Measurements from ENCODE around the gene TP53RK. TPM values are rescaled to one million over a fixed set of nuclear protein-coding genes. Genes with fewer than 3 reads are reported as not detected.
A peak's percentile ranks its signal among the peaks of the same experiment; 100 is the strongest.

TP53RK gene
- total RNA-seq, 1 experiment from 2014 or later = 22.9 TPM

GRCh38 chr20:46703435-46703834 is 14.2 kb upstream of the TP53RK start:
- H3K9me3 ChIP-seq (ENCODE audit: low read length) = peaks cover 6% of the 10 kb centered on the region; the same call in 1 of the 2 replicates
- H2AFZ ChIP-seq (ENCODE audit: low read length) = no peak overlapping the region
- H3K27ac ChIP-seq (ENCODE audit: low read length) = no peak overlapping the region
- no peaks in the 10 kb centered on the region for H3K36me3 ChIP-seq (ENCODE audit: insufficient read depth, low read length)
- H3K9ac ChIP-seq (ENCODE audit: low read length) = no peak overlapping the region
- no peaks in the 10 kb centered on the region for H3K27me3 ChIP-seq (ENCODE audit: low read length)
- H3K9me2 ChIP-seq (replicated peaks; ENCODE audit: insufficient read depth, low read length) = no peaks in the 10 kb centered on the region
- no peak overlapping the region for H3K4me2 ChIP-seq (ENCODE audit: low read depth, low read length, poor library complexity, severe bottlenecking)
- H3K79me2 ChIP-seq (ENCODE audit: low read length) = no peaks in the 10 kb centered on the region
- DNase-seq = no peak
- no peaks in the 10 kb centered on the region for H3K4me1 ChIP-seq (ENCODE audit: low read length)
- H3K4me3 ChIP-seq (ENCODE audit: low read length) = no peak overlapping the region
- no peaks in the 10 kb centered on the region for H4K20me1 ChIP-seq (ENCODE audit: insufficient read depth, low read depth, low read length)

DNA sequence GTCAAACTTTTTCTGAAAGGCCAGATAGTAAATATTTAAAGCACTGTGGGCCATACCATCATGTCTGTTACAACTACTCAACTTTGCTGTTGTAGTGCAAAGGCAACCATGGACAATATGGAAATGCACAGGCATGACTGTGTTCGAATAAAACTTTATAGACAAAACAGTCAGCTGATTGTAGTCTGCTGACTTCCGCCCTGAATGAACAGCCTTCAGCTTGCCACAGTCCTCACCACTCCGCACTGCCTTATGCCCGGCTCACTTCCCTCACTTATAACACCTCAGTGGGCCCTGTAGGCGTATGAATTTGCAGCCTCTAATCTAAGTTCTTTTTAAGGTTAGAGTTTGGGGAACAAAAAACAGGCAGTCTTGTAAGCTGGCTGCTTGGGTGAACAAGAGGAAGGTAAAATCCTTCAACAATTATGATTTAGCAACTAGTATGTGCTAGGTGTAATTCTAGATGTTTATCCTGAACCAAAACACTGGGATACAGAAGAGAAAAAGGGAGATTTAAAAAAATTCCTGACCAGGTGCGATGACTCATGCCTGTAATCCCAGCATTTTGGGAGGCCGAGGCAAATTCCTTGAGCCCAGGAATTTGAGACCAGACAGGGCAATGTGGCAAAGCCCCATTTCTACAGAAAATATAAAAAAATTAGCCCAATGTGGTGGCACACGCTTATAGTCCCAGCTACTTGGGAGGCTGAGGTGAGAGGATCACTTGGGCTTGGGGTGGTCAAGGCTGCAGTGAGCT is 13.4 kb upstream of the TP53RK start:
- Histone ChIP-seq H2AFZ (ENCODE audit: low read length) (no peak overlapping the region), H3K27me3 (ENCODE audit: low read length) (no peaks in the 10 kb centered on the region), H3K9me2 (replicated peaks; ENCODE audit: insufficient read depth, low read length) (no peaks in the 10 kb centered on the region), H3K36me3 (ENCODE audit: insufficient read depth, low read length) (no peaks in the 10 kb centered on the region), H3K4me1 (ENCODE audit: low read length) (peaks cover 3% of the 10 kb centered on the region), H3K27ac (ENCODE audit: low read length) (no peak overlapping the region), H3K4me3 (ENCODE audit: low read length) (no peak overlapping the region), H3K9ac (ENCODE audit: low read length) (no peak overlapping the region), H4K20me1 (ENCODE audit: insufficient read depth, low read depth, low read length) (no peaks in the 10 kb centered on the region), H3K4me2 (ENCODE audit: low read depth, low read length, poor library complexity, severe bottlenecking) (no peak overlapping the region), H3K9me3 (ENCODE audit: low read length) (peaks cover 6% of the 10 kb centered on the region; the same call in 1 of the 2 replicates), H3K79me2 (ENCODE audit: low read length) (no peaks in the 10 kb centered on the region)
- no peak for DNase-seq

- Histone ChIP-seq H3K9me2 (replicated peaks; ENCODE audit: insufficient read depth, low read length) (no peaks in the 10 kb centered on the region), H3K79me2 (ENCODE audit: low read length) (no peaks in the 10 kb centered on the region), H3K4me1 (ENCODE audit: low read length) (peaks cover 10% of the 10 kb centered on the region), H3K36me3 (ENCODE audit: insufficient read depth, low read length) (no peaks in the 10 kb centered on the region), H3K4me2 (ENCODE audit: low read depth, low read length, poor library complexity, severe bottlenecking) (no peak overlapping the region), H3K9me3 (ENCODE audit: low read length) (peaks cover 5% of the 10 kb centered on the region; the same call in 1 of the 2 replicates), H3K27me3 (ENCODE audit: low read length) (no peaks in the 10 kb centered on the region), H3K4me3 (ENCODE audit: low read length) (no peak overlapping the region), H3K9ac (ENCODE audit: low read length) (no peak overlapping the region), H4K20me1 (ENCODE audit: insufficient read depth, low read depth, low read length) (no peaks in the 10 kb centered on the region), H3K27ac (ENCODE audit: low read length) (no peak overlapping the region), H2AFZ (ENCODE audit: low read length) (no peak overlapping the region)
- no peak for DNase-seq
These were observed 12.7 kb upstream of the TP53RK start for GRCh38 chr20:46701986-46702385.

- H3K27me3 ChIP-seq (ENCODE audit: low read length) = no peaks in the 10 kb centered on the region
- H3K36me3 ChIP-seq (ENCODE audit: insufficient read depth, low read length) = no peaks in the 10 kb centered on the region
- H2AFZ ChIP-seq (ENCODE audit: low read length) = no peak overlapping the region
- H3K4me1 ChIP-seq (ENCODE audit: low read length) = peaks cover 14% of the 10 kb centered on the region
- no peak overlapping the region for H3K4me3 ChIP-seq (ENCODE audit: low read length)
- no peak for DNase-seq
- H3K4me2 ChIP-seq (ENCODE audit: low read depth, low read length, poor library complexity, severe bottlenecking) = no peak overlapping the region
- H3K9me2 ChIP-seq (replicated peaks; ENCODE audit: insufficient read depth, low read length) = no peaks in the 10 kb centered on the region
- H4K20me1 ChIP-seq (ENCODE audit: insufficient read depth, low read depth, low read length) = no peaks in the 10 kb centered on the region
- H3K9me3 ChIP-seq (ENCODE audit: low read length) = peaks cover under 1% of the 10 kb centered on the region; the same call in 1 of the 2 replicates
- no peak overlapping the region for H3K9ac ChIP-seq (ENCODE audit: low read length)
- no peaks in the 10 kb centered on the region for H3K79me2 ChIP-seq (ENCODE audit: low read length)
- no peak overlapping the region for H3K27ac ChIP-seq (ENCODE audit: low read length)
These were observed 12.3 kb upstream of the TP53RK start for GRCh38 chr20:46701556-46701955.

DNA sequence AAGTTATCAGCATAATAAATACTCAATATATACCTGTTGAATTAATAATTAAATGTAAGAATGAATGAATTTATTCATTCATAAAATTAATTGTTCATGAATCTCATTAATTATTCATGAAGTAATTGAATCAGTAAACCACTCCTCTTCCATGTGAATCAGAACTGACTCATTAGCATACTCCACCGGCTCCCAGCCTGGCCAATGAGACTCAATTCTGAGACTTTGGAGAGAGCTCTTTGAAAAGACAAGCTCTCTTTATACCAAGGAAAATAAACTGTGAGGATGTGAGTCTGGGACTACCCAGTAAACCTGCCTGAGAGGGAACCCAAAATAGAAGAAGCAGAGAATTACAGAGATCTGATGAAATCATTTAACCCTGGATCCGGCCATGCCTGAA is 11.8 kb upstream of the TP53RK start:
- no peak overlapping the region for H3K4me3 ChIP-seq (ENCODE audit: low read length)
- H4K20me1 ChIP-seq (ENCODE audit: insufficient read depth, low read depth, low read length) = no peaks in the 10 kb centered on the region
- no peak overlapping the region for H3K27ac ChIP-seq (ENCODE audit: low read length)
- no peaks in the 10 kb centered on the region for H3K9me2 ChIP-seq (replicated peaks; ENCODE audit: insufficient read depth, low read length)
- H3K9ac ChIP-seq (ENCODE audit: low read length) = no peak overlapping the region
- no peaks in the 10 kb centered on the region for H3K79me2 ChIP-seq (ENCODE audit: low read length)
- no peaks in the 10 kb centered on the region for H3K27me3 ChIP-seq (ENCODE audit: low read length)
- no peaks in the 10 kb centered on the region for H3K9me3 ChIP-seq (ENCODE audit: low read length)
- H2AFZ ChIP-seq (ENCODE audit: low read length) = no peak overlapping the region
- H3K36me3 ChIP-seq (ENCODE audit: insufficient read depth, low read length) = no peaks in the 10 kb centered on the region
- peaks cover 19% of the 10 kb centered on the region for H3K4me1 ChIP-seq (ENCODE audit: low read length)
- no peak for DNase-seq
- no peak overlapping the region for H3K4me2 ChIP-seq (ENCODE audit: low read depth, low read length, poor library complexity, severe bottlenecking)

DNA sequence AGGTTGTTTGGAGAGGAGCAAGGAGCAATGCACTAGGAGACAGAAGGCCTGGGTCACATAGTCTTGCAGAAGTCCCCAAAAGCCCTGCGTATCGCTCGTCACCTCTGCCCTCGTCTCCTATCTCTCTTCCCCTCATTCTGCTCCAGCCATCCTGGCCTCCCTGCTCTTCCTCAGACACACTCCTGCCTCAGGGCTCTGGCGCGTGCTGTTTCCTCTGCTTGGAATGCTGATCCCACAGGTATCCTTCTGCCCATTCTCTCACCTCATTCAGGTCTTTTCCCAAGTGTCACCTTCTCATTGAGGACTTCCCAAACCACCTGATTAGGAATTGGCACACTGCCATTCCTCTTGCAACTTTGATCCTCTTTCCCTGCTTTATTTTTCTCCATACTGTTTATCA is 11.2 kb upstream of the TP53RK start:
- Histone ChIP-seq H3K4me1 (ENCODE audit: low read length) (peaks cover 25% of the 10 kb centered on the region), H3K36me3 (ENCODE audit: insufficient read depth, low read length) (no peaks in the 10 kb centered on the region), H3K9me3 (ENCODE audit: low read length) (no peaks in the 10 kb centered on the region), H2AFZ (ENCODE audit: low read length) (no peak overlapping the region), H3K27ac (ENCODE audit: low read length) (no peak overlapping the region), H4K20me1 (ENCODE audit: insufficient read depth, low read depth, low read length) (no peaks in the 10 kb centered on the region), H3K79me2 (ENCODE audit: low read length) (no peaks in the 10 kb centered on the region), H3K9me2 (replicated peaks; ENCODE audit: insufficient read depth, low read length) (no peaks in the 10 kb centered on the region), H3K9ac (ENCODE audit: low read length) (no peak overlapping the region), H3K4me2 (ENCODE audit: low read depth, low read length, poor library complexity, severe bottlenecking) (no peak overlapping the region), H3K27me3 (ENCODE audit: low read length) (no peaks in the 10 kb centered on the region), H3K4me3 (ENCODE audit: low read length) (no peak overlapping the region)
- no peak for DNase-seq

DNA sequence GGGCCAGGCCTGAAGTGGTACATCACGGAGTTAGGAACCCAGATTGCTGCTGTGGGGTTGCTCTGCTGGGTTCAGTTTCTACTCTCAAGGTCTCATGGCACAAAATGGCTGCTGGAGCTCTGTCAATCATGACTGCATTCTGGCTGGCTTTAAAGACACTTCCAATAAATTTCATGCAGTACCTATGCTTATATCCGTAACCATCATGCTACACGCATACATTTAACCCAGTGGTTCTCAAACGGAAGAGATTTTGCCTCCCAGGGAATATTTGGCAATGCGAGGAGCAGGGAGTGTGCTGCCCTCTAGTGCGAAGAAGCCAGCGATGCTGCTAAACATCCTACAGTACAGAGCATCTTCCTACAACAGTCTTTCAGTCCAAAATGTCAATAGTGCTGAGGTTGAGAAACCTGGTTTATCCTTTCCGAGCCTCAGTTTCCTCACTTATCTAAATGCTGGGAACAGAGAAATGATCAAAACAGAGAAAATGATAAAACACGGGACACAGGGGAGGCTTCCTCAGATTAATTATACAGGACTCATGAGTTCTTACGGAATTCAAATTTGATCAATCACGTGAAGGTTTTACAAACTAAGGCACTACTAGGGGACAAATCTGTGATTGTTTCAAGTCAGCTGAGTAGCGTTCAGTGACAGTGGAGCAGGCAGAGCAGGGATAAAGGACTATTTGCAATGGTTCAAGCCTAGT is 10.6 kb upstream of the TP53RK start:
- no peak overlapping the region for H3K27ac ChIP-seq (ENCODE audit: low read length)
- H3K4me3 ChIP-seq (ENCODE audit: low read length) = no peak overlapping the region
- H3K27me3 ChIP-seq (ENCODE audit: low read length) = no peaks in the 10 kb centered on the region
- no peak overlapping the region for H3K9ac ChIP-seq (ENCODE audit: low read length)
- peak; percentile 72 for DNase-seq
- no peaks in the 10 kb centered on the region for H3K79me2 ChIP-seq (ENCODE audit: low read length)
- no peak overlapping the region for H3K4me2 ChIP-seq (ENCODE audit: low read depth, low read length, poor library complexity, severe bottlenecking)
- H4K20me1 ChIP-seq (ENCODE audit: insufficient read depth, low read depth, low read length) = no peaks in the 10 kb centered on the region
- H3K9me2 ChIP-seq (replicated peaks; ENCODE audit: insufficient read depth, low read length) = no peaks in the 10 kb centered on the region
- no peak overlapping the region for H2AFZ ChIP-seq (ENCODE audit: low read length)
- peaks cover 28% of the 10 kb centered on the region for H3K4me1 ChIP-seq (ENCODE audit: low read length)
- no peaks in the 10 kb centered on the region for H3K9me3 ChIP-seq (ENCODE audit: low read length)
- no peaks in the 10 kb centered on the region for H3K36me3 ChIP-seq (ENCODE audit: insufficient read depth, low read length)

GRCh38 chr20:46698788-46699187 is 9.5 kb upstream of the TP53RK start:
- H3K36me3 ChIP-seq (ENCODE audit: insufficient read depth, low read length) = no peaks in the 10 kb centered on the region
- H4K20me1 ChIP-seq (ENCODE audit: insufficient read depth, low read depth, low read length) = no peaks in the 10 kb centered on the region
- H3K9ac ChIP-seq (ENCODE audit: low read length) = no peak overlapping the region
- no peaks in the 10 kb centered on the region for H3K9me3 ChIP-seq (ENCODE audit: low read length)
- no peaks in the 10 kb centered on the region for H3K27me3 ChIP-seq (ENCODE audit: low read length)
- no peak overlapping the region for H2AFZ ChIP-seq (ENCODE audit: low read length)
- no peak overlapping the region for H3K27ac ChIP-seq (ENCODE audit: low read length)
- no peaks in the 10 kb centered on the region for H3K79me2 ChIP-seq (ENCODE audit: low read length)
- H3K4me2 ChIP-seq (ENCODE audit: low read depth, low read length, poor library complexity, severe bottlenecking) = no peak overlapping the region
- H3K4me1 ChIP-seq (ENCODE audit: low read length) = peaks cover 34% of the 10 kb centered on the region
- DNase-seq = no peak
- no peak overlapping the region for H3K4me3 ChIP-seq (ENCODE audit: low read length)
- no peaks in the 10 kb centered on the region for H3K9me2 ChIP-seq (replicated peaks; ENCODE audit: insufficient read depth, low read length)
